22Rv1 (cell line): ENCODE data around the gene NDRG3.

Experiments
- ZFX ChIP-seq: fragments of 450-650 bp; IDR thresholded peaks from 2 replicates; pipeline ENCODE4 v1.6.1; 2017; ENCODE audit warnings: antibody characterized with exemption, borderline replicate concordance
- TF ChIP-seq, protein P1 (sequence below): fragments of 450-650 bp; IDR thresholded peaks from 2 replicates; pipeline ENCODE4 v1.5.1; 2017; ENCODE audit warnings: mild to moderate bottlenecking

DNA sequence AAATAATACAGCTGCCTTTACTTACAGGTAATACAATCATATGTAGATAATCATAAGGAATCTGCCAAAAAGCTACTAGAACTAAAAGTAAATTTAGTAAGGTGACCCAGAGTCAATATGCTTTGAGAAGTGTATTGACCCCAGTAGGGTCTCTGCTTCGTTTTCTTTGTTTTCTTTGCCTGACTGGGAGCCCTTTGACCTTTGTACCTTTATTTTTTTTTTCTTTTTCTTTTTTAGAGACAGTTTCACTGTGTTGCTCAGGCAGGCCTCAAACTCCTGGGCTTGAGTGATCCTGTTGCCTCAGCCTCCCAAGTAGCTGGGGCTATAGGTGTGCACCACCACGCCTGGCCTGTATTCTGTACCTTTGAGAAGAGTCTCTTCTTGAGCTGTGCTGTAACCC, 122.4 kb downstream of the NDRG3 start:
- TF ChIP-seq, protein P1, sequence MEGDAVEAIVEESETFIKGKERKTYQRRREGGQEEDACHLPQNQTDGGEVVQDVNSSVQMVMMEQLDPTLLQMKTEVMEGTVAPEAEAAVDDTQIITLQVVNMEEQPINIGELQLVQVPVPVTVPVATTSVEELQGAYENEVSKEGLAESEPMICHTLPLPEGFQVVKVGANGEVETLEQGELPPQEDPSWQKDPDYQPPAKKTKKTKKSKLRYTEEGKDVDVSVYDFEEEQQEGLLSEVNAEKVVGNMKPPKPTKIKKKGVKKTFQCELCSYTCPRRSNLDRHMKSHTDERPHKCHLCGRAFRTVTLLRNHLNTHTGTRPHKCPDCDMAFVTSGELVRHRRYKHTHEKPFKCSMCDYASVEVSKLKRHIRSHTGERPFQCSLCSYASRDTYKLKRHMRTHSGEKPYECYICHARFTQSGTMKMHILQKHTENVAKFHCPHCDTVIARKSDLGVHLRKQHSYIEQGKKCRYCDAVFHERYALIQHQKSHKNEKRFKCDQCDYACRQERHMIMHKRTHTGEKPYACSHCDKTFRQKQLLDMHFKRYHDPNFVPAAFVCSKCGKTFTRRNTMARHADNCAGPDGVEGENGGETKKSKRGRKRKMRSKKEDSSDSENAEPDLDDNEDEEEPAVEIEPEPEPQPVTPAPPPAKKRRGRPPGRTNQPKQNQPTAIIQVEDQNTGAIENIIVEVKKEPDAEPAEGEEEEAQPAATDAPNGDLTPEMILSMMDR: no peak
- no peak for TF ChIP-seq ZFX
